Measurements from ENCODE around the gene AGPAT4.

DNA sequence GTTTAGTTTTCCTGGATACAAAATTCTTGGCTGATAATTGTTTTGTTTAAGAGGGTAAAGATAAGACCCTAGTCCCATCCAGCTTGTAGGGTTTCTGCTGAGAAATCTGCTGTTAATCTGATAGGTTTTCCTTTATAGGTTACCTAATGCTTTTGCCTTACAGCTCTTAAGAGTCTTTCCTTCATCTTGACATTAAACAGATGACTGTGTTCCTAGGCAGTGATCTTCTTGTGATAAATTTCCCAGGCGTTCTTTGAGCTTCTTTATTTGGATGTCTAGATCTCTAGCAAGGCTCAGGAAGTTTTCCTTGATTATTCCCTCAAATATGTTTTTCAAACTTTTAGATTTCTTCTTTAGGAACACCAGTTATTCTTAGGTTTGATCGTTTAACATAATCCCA lies 148.3 kb downstream of the AGPAT4 start:
- TF ChIP-seq EZH2 (IDR thresholded peaks at IDR 0.05; ENCODE audit: insufficient read depth, poor library complexity, severe bottlenecking) = no peak
- no peak for TF ChIP-seq EZH2phosphoT487 (IDR thresholded peaks at IDR 0.05; ENCODE audit: insufficient read depth, low read depth)

Data from GM23248 (cell line).